ENCODE measurements around the gene FABP7. TPM values are rescaled to one million over a fixed set of nuclear protein-coding genes. Genes with fewer than 3 reads are reported as not detected.

FABP7 gene
- total and polyA plus RNA-seq, 2 donors from 2014 or later, result not detected

GRCh38 chr6:122733259-122733658 lies 46.3 kb upstream of the FABP7 start:
- Histone ChIP-seq H3K36me3 (ENCODE audit: control insufficient read depth in 2 of 3, insufficient read depth in 3 of 3, low read length in 3 of 3) (no peaks in the 10 kb centered on the region), H3K27ac (ENCODE audit: low read depth in 2 of 2, low read length in 2 of 2) (no peak overlapping the region), H3K27me3 (ENCODE audit: control insufficient read depth, insufficient read depth, low read length) (no peaks in the 10 kb centered on the region), H3K9ac (ENCODE audit: low read length in 3 of 3) (no peak overlapping the region), H3K4me1 (ENCODE audit: control insufficient read depth in 2 of 3, insufficient read depth in 2 of 3, low read depth in 1 of 3, low read length in 3 of 3) (no peaks in the 10 kb centered on the region), H3K4me3 (ENCODE audit: low read length in 3 of 3) (no peak overlapping the region), H3K9me3 (ENCODE audit: control insufficient read depth in 2 of 3, insufficient read depth in 1 of 3, low read length in 3 of 3) (no peaks in the 10 kb centered on the region)
- intact Hi-C loops (cut with DNase I), result loop anchor here (5.0 kb wide), 1 partner anchor 104 kb away; no protein-coding TSS in a partner anchor
- TF ChIP-seq CTCF (IDR thresholded peaks at IDR 0.05; ENCODE audit: borderline replicate concordance, extremely low read depth, insufficient read depth), result no peak
- DNase-seq (no peak), FAIRE-seq (no peak)

GRCh38 chr6:122734529-122735395 lies 44.8 kb upstream of the FABP7 start:
- DNase-seq (peak in 1 of 5 donors; percentile 8), FAIRE-seq (no peak)
- Histone ChIP-seq H3K4me3 (ENCODE audit: low read length in 3 of 3) (no peak overlapping the region), H3K9ac (ENCODE audit: low read length in 3 of 3) (no peak overlapping the region), H3K4me1 (ENCODE audit: control insufficient read depth in 2 of 3, insufficient read depth in 2 of 3, low read depth in 1 of 3, low read length in 3 of 3) (no peaks in the 10 kb centered on the region), H3K36me3 (ENCODE audit: control insufficient read depth in 2 of 3, insufficient read depth in 3 of 3, low read length in 3 of 3) (no peaks in the 10 kb centered on the region), H3K9me3 (ENCODE audit: control insufficient read depth in 2 of 3, insufficient read depth in 1 of 3, low read length in 3 of 3) (no peaks in the 10 kb centered on the region), H3K27ac (ENCODE audit: low read depth in 2 of 2, low read length in 2 of 2) (no peak overlapping the region), H3K27me3 (ENCODE audit: control insufficient read depth, insufficient read depth, low read length) (no peaks in the 10 kb centered on the region)
- no peak for TF ChIP-seq CTCF (IDR thresholded peaks at IDR 0.05; ENCODE audit: borderline replicate concordance, extremely low read depth, insufficient read depth)
- intact Hi-C loops (cut with DNase I), result loop anchor here (5.0 kb wide), 1 partner anchor 103 kb away; no protein-coding TSS in a partner anchor

GRCh38 chr6:122735582-122735981 lies 43.9 kb upstream of the FABP7 start:
- intact Hi-C loops (cut with DNase I), result no loop called here
- Histone ChIP-seq H3K4me3 (ENCODE audit: low read length in 3 of 3) (no peak overlapping the region), H3K4me1 (ENCODE audit: control insufficient read depth in 2 of 3, insufficient read depth in 2 of 3, low read depth in 1 of 3, low read length in 3 of 3) (no peaks in the 10 kb centered on the region), H3K9me3 (ENCODE audit: control insufficient read depth in 2 of 3, insufficient read depth in 1 of 3, low read length in 3 of 3) (no peaks in the 10 kb centered on the region), H3K27ac (ENCODE audit: low read depth in 2 of 2, low read length in 2 of 2) (no peak overlapping the region), H3K9ac (ENCODE audit: low read length in 3 of 3) (no peak overlapping the region), H3K36me3 (ENCODE audit: control insufficient read depth in 2 of 3, insufficient read depth in 3 of 3, low read length in 3 of 3) (no peaks in the 10 kb centered on the region), H3K27me3 (ENCODE audit: control insufficient read depth, insufficient read depth, low read length) (no peaks in the 10 kb centered on the region)
- DNase-seq (no peak), FAIRE-seq (no peak)
- no peak for TF ChIP-seq CTCF (IDR thresholded peaks at IDR 0.05; ENCODE audit: borderline replicate concordance, extremely low read depth, insufficient read depth)

Measured in kidney (tissue), 14 donors.